Esophagus mucosa (tissue), 1 donor: ENCODE data around the gene FOXJ3. TPM values are rescaled to one million over a fixed set of nuclear protein-coding genes. Genes with fewer than 3 reads are reported as not detected.

ENCODE experiments used
- ATAC-seq: fragments of 200-7000 bp; cut with Tn5 transposase; one replicate; pipeline ENCODE4 v1.9.1; 2020
- total RNA-seq: library from RNA; stranded (reverse); gene quantifications from one replicate; pipeline ENCODE4 v1.2.4, GENCODE V29; 2023
- donor health status: DM: yes; HTN: yes; CAD: no.

The FOXJ3 gene
- total RNA-seq, 1 donor from 2014 or later, result 20.6 TPM

DNA sequence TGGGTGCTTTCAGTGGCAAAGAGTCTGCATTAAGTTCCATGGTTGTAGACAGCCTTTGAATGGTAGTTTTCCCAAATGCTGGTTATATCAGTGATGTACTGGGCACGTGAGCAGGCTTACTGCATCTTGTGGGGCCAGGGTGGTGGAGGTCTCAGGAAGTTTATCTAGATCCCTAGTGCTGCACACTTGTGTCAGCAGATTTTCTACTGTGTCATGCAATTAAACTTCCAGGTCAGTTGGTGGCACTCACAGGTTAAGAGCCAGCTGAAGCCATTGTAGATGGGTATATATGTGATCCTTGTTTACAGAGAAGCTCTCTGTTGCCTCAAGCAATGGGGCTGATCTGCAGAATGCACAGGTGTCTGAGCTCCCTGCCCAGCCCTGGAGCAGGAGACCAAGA is 33.0 kb downstream of the FOXJ3 start:
- no peak for ATAC-seq

DNA sequence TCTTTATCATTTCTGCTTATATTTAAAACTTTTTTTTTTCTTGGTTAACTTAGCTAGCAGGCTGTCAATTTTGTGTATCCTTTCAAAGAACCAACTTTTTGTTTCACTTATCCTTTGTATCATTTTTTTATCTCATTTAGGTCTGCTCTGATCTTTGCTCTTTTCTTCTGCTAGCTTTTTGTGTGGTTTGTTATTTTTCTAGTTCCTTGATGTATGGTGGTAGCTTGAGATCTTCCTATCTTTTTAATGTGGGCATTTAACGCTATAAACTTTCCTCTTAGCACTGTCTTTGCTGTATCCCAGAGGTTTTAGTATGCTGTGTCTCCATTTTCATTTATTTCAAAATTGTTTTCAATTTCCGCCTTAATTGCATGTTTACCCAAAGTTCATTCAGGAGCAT is 36.5 kb downstream of the FOXJ3 start:
- ATAC-seq, result no peak

DNA sequence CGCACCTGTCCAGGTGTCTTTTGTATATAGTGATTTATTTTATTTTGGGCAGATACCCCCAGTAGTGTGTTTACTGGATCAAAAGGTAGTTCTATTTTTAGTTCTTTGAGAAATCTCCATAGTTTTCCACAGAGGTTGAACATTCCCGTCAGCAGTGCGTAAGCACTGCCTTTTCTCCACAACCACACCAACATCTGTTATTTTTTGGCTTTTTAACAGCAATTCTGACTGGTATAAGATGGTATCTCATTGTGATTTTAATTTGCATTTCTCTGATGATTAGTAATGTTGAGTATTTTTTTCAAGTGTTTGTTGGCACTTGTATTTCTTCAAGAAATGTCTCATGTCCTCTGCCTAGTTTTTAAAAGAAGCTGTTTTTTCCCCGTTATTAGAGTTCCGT is 39.2 kb downstream of the FOXJ3 start:
- no peak for ATAC-seq

DNA sequence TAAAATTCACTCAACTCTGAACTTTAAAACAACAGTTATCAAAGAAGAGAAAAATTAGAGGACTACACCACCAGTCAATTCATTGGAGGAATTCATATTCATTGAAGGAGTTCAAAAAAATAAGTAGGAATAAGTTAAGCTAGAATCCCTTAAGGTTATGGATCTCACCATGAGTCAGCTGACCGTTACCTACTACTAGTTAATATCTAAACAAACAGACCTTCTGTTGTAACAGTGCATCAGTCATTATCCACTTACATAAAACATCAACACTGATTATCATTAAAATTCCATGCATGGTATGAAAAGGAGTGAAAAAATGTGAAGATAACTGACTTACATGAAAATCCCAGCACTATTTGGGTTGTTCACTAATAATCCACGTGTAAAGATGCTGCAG is 44.9 kb downstream of the FOXJ3 start:
- ATAC-seq, result no peak

DNA sequence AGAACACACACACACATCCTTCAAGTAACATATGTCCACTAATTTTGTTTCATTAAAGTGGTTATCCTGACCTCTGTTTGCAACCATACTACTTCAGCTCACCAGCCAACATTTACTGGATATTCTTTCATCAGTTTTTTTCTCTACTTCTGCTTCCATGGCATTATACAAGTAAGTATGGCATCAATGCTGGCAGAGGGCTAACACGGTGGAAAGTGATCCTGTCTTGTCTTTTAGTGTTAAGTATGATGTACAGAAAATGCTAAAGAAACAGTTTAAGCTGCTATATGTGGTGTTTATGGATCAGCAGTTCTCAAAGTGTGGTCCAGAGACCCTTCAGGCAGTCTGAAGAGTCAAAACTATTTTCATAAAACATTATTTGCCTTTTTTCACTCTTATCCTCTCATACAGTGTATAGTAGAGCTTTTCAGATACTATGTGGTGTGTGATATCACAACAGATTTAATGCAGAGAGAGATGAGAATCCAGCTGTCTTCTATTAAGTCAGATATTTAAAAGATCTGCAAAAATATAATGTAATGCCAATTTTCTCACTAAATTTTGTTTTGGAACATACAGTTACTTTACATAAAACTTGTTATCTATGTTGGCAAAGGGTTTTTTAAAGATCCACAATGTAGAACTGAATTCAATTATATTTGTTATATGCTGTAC is 46.6 kb downstream of the FOXJ3 start:
- ATAC-seq, result no peak

DNA sequence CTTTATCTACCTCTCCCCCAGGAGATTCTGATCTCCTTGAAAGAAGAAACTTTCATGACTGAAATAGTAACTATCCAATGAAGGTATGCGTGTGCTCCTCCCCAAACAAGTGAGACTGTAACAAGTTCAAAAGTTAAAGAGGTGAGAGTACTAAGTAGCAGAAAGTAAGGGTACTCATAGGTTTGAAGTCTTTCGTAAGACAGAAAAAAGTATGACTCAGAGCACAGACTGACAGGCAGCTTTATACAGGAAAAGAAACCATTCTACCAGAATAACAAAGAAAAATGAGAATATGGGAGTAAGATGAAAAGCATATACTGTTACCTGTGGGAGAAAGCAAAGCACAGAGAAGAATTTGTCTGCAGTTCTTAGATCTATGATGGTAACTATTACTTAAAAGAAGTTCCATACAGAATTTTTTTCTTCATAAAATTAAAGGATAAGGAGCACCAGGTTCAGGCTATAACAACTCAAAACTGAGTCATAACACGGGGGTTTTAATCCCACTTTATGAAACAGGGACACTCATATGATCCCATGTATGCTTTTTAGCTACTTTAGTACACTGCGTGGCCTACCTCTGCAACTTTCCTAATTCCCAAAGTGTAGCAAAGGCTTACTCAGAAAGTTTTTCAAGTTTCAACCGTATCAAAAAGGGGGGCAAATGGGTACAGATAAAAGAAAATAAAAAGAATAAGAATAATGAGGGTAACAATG is 52.0 kb downstream of the FOXJ3 start:
- peak; percentile 85 for ATAC-seq

DNA sequence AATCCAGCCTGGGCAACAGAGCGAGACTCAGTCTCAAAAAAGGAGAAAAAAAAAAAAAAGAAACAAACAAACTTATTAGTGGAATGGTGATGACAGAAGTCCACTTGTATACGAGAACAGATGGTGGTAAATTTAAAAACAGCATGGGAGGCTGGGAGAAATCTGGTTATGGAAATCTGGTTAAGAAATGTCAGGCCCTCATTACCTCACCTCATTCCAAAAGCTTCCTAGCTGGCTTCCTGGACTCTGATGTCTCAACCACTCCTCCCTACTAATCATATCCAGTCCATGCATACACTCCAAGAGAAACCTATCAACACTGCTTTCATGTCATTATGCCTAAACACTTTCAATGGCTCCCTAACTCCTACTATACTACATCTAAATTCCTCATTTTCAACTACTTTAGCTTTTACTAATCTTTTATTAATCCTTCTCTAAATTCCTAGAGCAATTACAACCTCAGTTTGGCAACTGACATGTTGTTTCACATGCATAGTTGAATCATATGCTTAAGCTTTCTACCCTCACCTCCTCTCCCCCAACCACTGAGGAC is 52.9 kb downstream of the FOXJ3 start:
- peak; percentile 70 for ATAC-seq

DNA sequence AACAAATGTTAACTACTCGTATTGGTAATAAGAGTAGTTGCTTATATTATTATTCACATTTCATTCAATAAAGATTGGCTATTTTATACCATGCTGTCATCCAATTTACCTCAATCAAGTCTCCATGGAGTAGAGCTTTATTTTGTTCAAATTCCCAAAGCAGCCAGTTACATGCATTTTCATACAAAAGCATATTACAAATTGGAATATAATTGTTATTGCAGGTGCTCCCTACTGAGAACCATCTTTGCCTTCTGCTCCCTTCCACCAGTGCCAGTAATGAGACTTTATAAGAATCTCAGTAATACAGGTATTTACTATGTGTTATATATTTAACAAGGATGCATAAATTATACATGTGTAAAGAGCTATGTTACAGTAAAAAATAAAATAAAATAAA is 54.2 kb downstream of the FOXJ3 start:
- no peak for ATAC-seq

DNA sequence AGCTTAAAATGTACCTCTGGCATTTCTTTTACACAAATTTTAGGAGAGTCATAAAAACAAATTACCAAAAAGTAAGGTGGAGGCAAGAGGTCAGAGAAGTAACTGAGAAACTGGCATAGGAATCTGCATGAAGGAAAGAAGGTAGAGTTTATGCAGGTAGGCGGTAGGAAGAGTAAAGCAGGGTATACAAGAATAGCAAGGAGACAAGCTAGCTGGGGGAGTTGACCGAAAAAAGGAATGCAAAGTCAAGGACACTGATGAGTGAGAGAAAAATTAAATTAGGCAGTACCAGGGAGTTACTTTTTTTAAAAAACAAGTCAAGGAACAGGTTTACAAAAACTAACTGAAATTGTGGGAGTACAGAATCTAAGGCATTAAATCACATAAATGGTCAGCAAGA is 56.0 kb downstream of the FOXJ3 start:
- ATAC-seq, result no peak

DNA sequence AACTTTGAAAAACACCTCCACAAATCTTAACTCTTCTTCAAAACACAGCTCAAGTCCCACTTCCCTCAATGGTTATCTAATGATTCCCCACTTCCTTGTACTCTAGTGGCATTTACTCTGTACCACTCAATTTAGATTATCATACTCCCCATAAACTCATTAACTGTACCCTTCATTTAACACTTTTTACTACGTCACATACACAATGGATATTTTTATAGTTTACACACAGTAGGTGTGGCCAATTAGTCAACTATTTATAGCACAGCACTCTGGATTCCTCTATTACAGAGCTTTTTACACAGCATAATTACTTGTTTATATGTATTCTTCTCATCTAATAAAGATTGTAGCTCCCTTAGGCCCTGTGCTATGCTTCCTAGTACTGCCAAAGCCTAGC is 62.1 kb downstream of the FOXJ3 start:
- no peak for ATAC-seq

DNA sequence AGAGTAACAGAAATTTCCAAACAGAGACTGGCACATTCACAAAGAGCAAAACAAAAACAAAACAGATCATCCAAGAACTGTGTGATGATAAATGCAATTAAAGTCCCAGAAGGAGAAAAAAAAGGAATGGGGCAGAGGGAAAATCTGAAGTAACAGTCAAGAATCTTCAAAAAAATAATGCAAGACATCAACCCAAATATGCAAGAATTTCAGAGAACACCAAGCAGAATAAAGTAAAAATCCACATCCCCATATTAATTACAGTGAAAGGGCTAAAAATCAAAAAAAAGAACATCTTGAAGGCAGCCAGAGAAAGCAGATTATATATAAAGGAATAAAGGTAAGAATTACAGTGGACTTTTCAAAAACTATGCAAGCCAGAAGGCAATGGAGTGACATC is 67.1 kb downstream of the FOXJ3 start:
- ATAC-seq, result no peak

DNA sequence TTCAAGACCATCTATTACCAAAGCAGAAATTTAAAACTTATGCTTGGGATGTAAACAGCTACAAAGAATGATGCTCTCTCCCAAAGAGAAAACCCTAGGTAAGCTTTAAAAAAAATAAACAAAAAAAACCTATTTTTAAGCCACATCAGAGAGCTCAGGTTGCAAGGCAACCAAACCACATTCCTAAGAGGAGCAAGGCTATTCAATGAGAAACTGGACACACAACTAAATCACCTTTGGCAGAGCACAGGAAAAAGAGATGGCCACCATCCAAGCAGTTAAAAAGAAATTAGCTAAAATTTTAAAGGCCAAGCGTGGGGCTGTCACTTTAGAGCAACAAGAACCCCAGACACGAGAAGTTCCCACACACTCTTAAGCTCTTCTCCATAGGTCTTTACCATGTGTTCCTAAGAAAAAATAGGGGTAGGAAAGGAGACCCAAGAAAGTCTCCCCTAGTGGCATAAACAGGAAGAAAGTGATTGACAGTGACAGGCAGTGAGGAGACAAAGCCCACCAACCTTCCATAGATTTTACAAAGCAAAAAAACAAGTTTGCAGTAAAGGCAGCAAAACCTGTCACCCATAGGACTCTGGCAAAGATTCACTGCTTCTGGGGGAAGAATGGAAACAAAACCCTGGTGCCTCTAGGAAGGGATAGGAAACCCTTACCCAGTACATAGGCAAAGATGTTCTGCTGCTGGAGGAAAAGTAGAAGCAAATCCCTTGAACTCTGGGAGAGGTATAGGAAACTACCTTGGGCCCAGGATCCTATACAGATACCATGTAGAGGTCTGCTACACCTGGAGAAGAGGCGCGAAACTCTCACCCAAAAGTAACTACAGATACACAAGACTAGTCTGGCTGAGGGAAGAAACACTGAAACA is 68.5 kb downstream of the FOXJ3 start:
- ATAC-seq, result no peak

DNA sequence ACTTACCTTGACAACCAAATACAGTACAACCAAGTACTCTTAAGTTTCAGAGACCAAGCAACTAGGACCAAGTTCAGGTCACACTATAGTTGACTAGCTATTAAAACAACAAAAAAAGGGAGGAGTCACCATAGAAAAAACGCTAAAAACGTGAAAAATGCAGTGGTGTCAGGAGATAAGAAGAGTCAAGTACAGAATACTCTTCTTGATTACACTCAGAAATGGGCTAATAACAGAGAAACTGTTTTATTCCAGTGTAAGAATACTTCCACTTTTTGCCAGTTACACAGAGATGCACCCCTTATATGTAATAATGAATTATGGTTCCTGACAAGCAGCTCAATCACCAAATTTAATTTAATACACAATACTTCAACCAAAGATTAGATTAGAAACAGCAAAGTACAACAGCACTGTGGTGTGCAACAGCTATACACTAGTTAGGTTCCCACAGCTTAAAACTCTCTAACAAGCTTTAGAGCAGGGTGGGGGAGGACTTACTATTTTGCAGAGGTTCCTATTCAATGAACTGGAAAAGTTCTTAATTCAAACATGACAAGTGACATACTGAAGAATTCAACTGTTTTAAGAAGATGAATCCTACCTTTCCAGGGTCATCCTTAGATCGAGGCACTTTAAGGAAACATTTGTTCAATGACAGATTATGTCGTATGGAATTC is 70.4 kb downstream of the FOXJ3 start:
- ATAC-seq, result no peak

DNA sequence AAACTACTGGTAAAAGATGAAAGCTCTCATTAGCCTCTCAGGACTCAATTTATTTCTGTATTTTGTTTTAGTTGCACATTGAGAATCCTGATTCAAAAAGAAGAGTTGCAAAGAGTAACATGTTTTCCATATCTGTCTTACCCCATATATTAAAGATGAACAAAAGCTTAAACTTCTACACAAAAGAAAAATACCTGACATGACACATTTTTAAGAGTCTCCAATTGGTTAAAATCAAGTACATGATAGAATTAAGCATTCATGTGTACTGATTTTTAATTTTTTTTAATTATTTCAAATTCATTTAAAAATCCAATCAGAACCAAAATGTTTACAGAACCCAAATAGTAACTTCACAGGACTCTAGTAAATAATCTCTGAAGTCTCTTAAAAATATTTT is 72.0 kb downstream of the FOXJ3 start:
- no peak for ATAC-seq

DNA sequence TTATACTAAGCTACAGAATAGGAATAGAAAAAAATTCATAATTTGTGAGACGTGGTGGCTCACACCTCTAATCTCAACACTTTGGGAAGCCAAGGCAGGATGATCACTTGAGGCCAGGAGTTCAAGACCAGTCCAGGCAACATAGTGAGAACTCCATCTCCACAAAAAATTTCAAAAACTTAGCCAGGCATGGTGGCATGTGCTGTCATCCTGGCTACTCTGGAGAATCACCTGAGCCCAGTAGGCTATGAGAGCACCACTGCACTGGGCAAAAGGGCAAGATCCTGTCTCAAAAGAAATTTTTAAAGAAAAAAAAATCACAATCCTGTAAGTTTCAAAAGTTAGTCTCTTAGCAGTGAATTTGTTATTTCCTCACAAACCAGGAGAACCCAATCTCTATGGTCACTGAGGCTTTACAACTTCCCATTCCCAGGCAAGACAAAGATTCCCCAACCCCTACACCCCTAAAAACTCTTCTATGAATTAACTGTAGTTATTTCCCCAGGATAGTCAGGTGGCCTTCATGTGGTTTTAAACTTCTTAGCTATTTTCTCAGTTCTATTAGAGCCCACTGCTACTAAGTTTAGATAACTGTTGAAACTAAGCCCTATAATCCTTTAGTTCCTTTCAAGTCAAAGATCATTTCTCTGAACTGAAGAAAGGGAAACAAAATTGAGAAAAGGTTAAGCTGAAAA is 74.5 kb downstream of the FOXJ3 start:
- no peak for ATAC-seq

DNA sequence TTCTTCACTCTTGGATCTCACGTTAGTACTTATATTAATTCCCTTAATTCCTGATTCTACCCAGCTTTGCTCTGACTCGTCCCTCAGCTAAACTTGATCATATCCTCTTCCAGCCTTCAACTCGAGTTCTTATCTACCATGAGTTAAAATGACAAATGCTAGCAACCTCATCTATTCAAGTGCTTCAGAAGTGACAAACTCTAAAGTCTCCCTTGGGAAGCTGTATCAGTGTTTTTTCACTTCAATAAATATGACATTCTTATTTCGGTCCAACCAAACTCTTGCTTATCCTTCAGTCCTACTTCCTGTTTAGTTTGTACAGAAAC is 75.3 kb downstream of the FOXJ3 start:
- ATAC-seq, result no peak

DNA sequence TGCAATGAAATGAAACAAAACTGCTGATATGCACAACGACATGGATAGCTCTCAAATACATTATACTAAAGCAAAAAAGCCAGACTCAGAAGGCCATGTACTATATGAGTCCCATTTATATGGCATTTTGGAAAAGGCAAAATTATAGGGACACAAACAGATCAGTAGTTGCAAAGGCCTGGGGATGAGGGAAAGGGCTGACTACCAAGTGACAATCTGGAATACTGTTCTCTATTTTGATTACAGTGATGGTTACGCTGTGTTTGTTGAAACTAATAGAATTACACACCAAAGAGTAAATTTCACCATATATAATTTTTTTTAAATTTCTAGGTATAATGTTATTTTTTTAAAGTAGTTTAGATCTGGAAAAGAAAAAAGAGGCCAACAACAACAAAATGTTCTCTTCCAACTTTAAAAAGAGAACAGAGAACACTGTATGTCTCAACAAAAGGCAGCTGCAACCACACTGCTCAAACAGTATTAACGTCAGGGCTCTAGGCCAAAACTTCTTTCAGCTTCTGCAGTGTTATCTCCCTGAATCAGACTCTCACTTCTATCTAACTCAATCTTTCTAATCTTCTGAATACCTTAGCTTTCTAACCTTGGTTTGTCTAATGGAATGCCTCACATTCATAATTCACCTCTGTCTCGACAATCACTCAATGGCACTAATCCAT is 75.8 kb downstream of the FOXJ3 start:
- ATAC-seq, result peak; percentile 72

DNA sequence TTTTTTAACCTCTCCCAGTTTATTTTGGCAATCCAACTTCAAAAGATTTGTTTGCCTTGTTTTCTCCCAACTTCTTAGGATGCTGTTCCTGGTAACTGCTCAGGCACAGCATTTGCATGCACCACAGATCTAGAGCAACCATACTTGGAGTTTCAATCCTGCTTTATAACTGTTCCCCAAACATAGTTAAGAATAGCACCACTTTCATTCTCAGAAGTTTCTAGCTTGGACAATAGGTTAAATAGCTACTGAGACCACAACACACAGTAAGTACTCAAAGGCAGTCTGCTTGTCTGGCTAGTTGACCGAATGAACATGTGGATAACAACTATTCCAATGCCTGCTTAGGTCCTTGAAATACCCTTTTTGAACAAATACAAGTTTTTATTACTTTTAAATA is 76.8 kb downstream of the FOXJ3 start:
- ATAC-seq, result no peak

DNA sequence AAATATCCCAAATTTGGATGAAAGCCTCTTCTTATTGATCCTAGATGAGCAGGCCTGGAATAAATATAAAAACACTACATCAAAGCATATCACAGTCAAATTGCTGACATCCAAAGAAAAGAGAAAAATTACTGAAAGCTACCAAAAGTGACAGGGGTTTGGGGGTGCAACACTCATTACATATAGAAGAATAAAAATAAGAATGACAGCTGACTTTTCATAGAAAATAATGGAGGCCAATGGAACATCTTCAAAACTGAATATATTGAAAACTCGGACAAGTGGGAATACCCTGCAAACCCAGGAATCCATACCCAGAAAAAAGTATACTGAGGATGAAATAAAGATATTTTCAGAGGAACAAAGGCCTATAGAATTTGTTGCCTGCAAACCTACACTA is 84.0 kb downstream of the FOXJ3 start:
- ATAC-seq, result no peak

DNA sequence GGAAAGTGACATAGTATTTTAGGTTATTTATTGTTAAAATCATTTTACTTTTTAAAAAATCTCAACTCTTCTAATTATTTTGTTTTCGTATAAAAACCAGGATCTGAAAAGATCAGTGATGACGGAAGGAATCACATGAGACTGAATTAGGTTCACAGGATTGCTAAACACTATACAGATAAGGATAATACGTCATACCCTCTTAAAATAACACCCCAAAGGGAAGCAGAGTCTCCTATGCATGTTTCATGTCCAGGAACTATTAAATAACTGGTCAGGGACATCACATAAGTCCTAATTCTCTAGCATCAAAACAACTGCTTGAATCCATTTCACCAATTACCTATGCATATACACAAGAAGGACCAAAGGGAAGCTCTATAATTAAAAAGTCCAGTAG is 84.9 kb downstream of the FOXJ3 start:
- ATAC-seq, result no peak

DNA sequence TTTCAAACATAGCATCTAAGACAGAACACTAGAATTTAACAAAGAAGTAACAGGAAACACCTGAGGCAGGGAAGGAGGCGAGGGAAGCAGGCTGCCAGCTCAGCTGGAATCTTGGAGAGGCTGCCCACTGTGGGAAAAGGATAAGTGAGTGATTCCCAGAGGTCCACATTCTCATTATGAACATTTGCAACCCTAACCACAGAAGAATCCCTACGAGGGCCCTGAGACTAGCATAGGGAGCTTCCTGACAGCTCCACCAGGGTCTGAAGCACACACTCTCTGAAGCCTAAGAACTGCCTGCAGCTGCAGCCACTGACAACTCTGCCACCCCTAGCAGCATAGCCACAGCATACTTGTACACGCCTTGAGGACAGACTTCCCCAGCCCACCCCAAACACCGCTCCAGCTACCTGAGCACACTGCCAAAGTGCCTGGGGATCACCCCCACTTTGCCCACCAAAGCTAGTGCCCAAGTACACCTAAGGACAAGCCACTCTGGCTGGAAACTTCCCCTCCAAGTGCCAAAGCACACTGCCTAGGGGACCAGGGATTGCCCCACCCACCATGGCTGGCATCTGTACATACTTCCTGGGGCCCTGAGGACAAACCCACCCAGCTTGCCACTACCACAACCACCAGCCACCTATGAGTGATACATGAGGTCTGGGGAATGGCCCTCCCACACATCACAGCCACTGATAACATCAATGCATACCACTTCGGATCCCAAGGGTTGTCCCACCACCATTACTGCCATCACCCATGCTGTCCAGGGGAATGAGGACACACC is 93.9 kb downstream of the FOXJ3 start:
- no peak for ATAC-seq
